Bronchial epithelial cell (primary cell): ENCODE results near the gene PTGES2. TPM values are rescaled to one million over a fixed set of nuclear protein-coding genes. Genes with fewer than 3 reads are reported as not detected.

Source experiments
- DNase-seq: peaks from one replicate; pipeline ENCODE4 v3.0.0-alpha.2; 2010; ENCODE audit warnings: low read depth
- FAIRE-seq: peaks from 2 replicates; lab custom pipeline; 2011; peaks lifted over from hg19 to GRCh38; lab: Jason Lieb, UNC
- H3K27me3 ChIP-seq: 2 replicates; pipeline ENCODE4 v1.5.1; 2011; ENCODE audit warnings: low read length; ENCODE audit not compliant: control insufficient read depth, insufficient read depth
- H3K36me3 ChIP-seq: 2 replicates; pipeline ENCODE4 v1.5.1; 2011; ENCODE audit warnings: low read length; ENCODE audit not compliant: control insufficient read depth, insufficient read depth
- H3K4me3 ChIP-seq: 2 replicates; pipeline ENCODE4 v1.5.1; 2011; ENCODE audit warnings: mild to moderate bottlenecking, low read depth, low read length, control low read depth
- CTCF ChIP-seq: IDR thresholded peaks from 2 replicates; pipeline ENCODE4 v1.5.1; 2011; ENCODE audit warnings: mild to moderate bottlenecking, moderate library complexity, low read length, control low read depth, inconsistent platforms; ENCODE audit not compliant: insufficient read depth, severe bottlenecking
- total RNA-seq: library from RNA; depleted of rRNA; stranded (reverse); fragments of >200 nt; gene quantifications from 2 replicates; pipeline ENCODE4 v1.2.1, GENCODE V29; 2014

Gene PTGES2
- total RNA-seq, 1 donor from 2014 or later = 130 TPM

DNA sequence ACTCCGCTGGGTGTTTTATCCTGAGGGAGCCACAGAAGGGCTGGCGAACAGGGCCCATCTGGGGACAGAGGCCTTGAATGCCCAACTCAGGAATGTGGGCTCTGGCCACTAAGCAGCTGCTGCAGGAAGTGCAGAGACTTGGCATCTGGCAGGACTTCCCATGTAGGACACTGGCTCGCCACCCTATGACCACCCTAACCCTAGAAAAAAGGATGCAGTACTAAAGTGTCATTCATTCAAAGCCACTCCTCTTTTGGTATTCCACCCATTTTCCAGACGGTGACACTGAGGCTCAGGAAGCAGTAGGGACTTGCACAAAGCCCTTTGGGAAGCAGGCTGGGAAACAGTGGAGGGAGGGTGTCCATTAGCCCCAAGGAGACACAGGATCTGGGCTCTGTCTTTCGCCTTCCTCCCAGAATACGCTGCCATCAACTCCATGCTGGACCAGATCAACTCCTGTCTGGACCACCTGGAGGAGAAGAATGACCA is 35.5 kb upstream of the PTGES2 start:
- H3K36me3 ChIP-seq = peaks cover 19% of the 10 kb centered on the region
- H3K27me3 ChIP-seq = no peaks in the 10 kb centered on the region
- DNase-seq = no peak
- no peak overlapping the region for H3K4me3 ChIP-seq
- no peak for FAIRE-seq
- no peak for TF ChIP-seq CTCF

GRCh38 chr9:128162215-128163026 is 34.9 kb upstream of the PTGES2 start:
- no peak for DNase-seq
- TF ChIP-seq CTCF = no peak
- no peak overlapping the region for H3K4me3 ChIP-seq
- no peak for FAIRE-seq
- no peaks in the 10 kb centered on the region for H3K27me3 ChIP-seq
- H3K36me3 ChIP-seq = peaks cover 14% of the 10 kb centered on the region

DNA sequence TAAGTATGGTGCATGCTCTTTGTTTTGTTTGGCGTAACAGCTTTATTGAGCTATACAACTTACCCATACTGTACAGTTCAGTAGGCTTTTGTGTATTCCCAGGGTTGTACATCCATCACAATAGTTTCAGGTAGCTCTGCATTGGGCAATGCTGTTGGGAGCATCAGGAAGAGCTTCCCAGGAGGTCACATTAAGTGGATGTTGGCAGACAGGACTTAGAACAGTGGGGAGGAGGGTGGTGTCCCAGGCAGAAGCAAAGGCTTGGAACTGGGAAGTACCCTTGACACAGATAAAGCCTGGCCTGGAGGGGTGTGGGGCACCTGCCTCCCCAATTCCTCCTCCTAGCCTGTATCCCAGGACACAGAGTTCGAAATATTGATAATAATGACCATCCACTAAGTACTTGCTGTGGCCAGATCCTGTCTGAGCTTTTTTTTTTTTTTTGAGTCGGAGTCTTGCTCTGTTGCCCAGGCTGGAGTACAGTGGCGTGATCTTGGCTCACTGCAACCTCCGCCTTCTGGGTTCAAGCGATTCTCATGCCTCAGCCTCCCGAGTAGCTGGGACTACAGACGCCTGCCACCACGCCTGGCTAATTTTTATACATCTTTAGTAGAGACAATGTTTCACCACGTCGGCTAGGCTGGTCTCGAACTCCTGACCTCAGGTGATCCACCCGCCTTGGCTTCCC is 33.8 kb upstream of the PTGES2 start:
- Histone ChIP-seq H3K36me3 (peaks cover 10% of the 10 kb centered on the region), H3K4me3 (peak overlapping the region; percentile 93), H3K27me3 (no peaks in the 10 kb centered on the region)
- TF ChIP-seq CTCF = no peak
- no peak for FAIRE-seq
- DNase-seq = no peak

- no peak for FAIRE-seq
These were observed 33.1 kb upstream of the PTGES2 start for GRCh38 chr9:128160603-128160987.

GRCh38 chr9:128159784-128160602 is 32.5 kb upstream of the PTGES2 start, which contains the start of gene BBLN:
TSS of gene BBLN (plus strand) at chr9:128160265. CDS start at chr9:128160408, 143 bp downstream.
- TF ChIP-seq CTCF = no peak
- Histone ChIP-seq H3K4me3 (peak within 1 kb of the TSS; percentile 93), H3K36me3 (peaks cover 6% of the 10 kb centered on the region), H3K27me3 (no peaks in the 10 kb centered on the region)
- DNase-seq (peak; percentile 67), FAIRE-seq (no peak)

More at GRCh38 chr9:128160603-128160987, 33.1 kb upstream of the PTGES2 start:
- H3K27me3 ChIP-seq = no peaks in the 10 kb centered on the region
- H3K4me3 ChIP-seq = peak overlapping the region; percentile 93
- TF ChIP-seq CTCF = no peak
- H3K36me3 ChIP-seq = peaks cover 6% of the 10 kb centered on the region
- no peak for DNase-seq
